C1 segment of cervical spinal cord (tissue), 14 donors: Measurements from ENCODE around the gene UNC13C.
A peak's percentile ranks its signal among the peaks of the same experiment; 100 is the strongest.

Source experiments
- DNase-seq, 14 donors: peaks; one replicate each; lab custom pipeline; 2025; lab: John Stamatoyannopoulos, UW

UNC13C gene

GRCh38 chr15:54017959-54018358, 39.7 kb downstream of the UNC13C start:
- DNase-seq = peak in 4 of 14 donors; percentile 1 to 99 (median 28)

DNA sequence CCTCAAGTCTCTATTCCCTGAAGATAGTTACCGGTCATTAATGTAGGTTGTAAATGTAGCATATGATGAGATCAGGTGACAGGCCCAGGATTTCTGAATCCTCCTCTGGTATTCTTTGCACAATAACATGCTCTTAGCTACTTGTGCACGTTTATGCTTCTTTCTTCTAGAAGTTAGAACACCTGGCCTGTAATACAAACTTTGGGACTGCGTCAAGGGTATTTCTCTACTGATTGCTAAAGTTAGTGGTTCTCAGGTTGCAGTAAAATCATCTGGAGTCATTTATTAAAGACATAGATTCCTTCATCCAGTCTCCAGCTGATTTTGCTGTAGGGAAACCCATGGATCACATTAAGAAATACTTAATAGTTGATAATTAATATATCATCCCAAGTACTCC, 48.0 kb downstream of the UNC13C start:
- DNase-seq = no peak

GRCh38 chr15:54026891-54027290, 48.6 kb downstream of the UNC13C start:
- no peak for DNase-seq

DNA sequence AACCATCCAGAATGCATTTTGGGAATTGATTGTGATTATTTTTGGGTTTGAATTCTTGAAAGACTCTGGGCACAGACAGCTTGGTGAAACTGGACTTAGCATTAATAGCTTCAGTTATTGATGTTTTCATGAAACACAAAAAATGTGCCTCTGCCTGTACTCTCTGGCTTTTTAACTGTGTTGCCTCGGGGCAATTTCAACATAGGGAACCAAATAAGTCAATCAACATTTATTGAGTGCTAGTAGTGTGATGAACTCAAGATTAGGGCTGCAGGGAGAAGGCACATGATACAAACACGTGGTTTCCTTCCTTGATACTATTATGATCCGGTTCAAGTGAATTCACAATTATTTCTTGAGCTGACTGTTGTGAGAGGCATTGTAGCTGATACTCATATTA, 50.8 kb downstream of the UNC13C start:
- no peak for DNase-seq

- DNase-seq = no peak
These were observed 53.8 kb downstream of the UNC13C start for GRCh38 chr15:54032066-54032465.

DNA sequence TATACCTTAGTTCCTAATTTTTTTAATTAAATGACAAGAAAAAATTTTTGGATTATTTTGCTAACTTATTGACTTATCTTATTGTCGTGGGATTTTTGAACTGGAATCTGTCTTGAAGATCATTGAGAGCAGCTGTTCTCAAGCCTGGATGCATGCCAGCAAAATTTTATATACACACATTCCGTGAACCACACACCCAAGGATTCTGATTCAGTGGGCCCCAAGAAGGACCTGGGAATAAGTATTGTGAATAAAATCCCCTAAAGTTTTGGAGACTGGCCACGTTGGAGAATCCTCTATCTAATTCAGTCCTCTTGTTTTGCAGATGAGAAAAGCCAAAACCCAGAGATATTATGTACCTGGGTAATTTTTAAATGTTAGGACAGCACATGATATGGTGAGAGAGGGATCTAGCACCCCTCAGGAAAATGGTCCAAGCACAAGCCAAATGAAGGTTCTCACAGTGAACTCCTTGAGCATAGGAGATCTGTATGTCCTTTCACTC, 55.2 kb downstream of the UNC13C start:
- no peak for DNase-seq

DNA sequence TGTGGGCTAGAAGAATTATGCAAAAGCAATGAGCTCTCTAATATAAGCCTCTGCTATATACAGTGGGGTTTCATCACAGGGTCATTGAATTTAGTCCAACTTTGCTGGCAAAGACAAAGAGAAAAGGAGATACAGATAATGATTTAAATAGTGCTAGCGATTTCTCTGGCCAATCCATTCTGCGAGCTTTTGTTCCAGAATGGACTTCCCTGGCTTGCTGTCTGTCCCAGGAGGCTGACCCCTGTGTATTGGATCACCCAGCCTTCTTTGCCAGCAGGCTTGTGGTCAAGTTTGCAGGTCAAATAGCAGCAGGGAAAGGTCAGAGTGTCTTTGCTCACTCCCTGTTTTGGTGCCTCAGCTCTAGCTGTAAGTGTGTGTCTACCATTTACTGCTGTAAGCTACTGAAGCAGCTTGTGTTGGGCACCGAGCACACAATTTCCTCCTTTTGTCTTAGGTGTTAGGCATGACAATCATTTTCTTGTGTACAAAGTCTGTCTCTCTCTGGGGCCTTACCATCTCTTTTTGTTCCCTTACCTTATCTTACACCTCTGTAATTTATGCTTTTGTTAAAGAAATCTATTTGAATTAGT, 55.7 kb downstream of the UNC13C start:
- no peak for DNase-seq

DNA sequence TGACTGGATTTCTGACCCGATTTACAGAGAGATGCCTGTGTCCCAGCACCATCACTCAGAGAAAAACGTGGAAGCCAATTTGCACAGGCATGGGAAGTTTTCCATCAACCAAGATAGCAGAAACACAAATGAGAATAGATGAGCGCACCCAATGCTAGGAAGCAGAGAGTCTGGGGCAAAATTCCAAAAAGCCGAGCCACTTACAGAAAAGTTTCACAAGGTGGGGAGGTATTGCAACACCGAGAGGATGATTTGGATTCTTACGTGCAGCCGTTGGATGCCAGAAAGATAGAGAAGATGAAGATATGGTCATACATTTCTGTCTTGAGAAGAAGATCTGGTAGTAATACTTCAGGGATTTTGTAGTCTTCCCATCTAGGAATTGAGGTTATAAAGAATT, 57.4 kb downstream of the UNC13C start:
- no peak for DNase-seq

GRCh38 chr15:54045397-54045796, 67.2 kb downstream of the UNC13C start:
- DNase-seq = no peak

GRCh38 chr15:54046093-54046492, 67.9 kb downstream of the UNC13C start:
- DNase-seq = no peak

GRCh38 chr15:54064365-54064764, 86.1 kb downstream of the UNC13C start:
- peak in 1 of 14 donors; percentile 38 for DNase-seq

GRCh38 chr15:54066403-54066802, 88.2 kb downstream of the UNC13C start:
- peak in 1 of 14 donors; percentile 21 for DNase-seq

GRCh38 chr15:54082836-54083492, 104.7 kb downstream of the UNC13C start:
- DNase-seq = no peak

- no peak for DNase-seq
These were observed 105.3 kb downstream of the UNC13C start for GRCh38 chr15:54083501-54083900.

DNA sequence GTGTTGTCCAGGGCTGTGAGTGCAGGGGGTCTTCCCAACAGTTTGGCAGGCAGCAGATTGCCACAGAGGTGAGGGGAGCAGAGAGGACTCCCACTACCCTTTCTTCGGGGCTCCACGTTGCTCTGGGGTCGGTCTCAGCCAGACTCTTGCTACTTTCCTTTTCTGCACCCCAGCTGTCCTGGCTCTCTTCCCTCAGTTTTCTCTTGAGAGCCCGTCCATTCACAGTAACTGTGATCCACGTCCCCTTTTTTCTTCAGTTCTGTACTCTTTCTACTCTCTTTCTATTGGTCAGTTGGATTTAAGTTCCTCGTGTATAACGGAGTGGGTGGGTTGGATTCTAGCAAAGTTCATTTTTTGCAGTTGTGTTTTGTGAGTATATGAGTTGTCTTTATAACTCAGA, 105.8 kb downstream of the UNC13C start:
- no peak for DNase-seq

DNA sequence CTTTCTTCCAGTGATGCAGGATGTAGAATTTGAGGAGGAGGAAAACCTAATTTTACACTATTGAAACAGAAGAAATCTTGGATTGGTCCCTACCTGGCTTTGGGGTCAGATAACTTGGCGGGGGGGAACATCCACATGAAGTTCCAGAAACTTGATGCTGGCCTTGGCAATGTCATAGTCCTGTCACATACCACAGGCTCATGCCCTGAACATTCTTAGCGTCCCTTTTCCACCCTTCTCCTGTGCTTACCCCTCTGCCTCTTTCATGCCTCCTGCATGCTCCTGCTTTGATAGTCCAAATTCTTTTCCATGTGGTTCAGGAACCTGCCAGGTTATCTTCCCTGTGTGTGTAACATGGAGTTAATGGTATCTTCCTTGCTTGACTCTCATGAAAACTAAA, 110.6 kb downstream of the UNC13C start:
- peak in 1 of 14 donors; percentile 35 for DNase-seq

- DNase-seq = peak in 1 of 14 donors; percentile 76
These were observed 111.5 kb downstream of the UNC13C start for GRCh38 chr15:54089776-54090175.

DNA sequence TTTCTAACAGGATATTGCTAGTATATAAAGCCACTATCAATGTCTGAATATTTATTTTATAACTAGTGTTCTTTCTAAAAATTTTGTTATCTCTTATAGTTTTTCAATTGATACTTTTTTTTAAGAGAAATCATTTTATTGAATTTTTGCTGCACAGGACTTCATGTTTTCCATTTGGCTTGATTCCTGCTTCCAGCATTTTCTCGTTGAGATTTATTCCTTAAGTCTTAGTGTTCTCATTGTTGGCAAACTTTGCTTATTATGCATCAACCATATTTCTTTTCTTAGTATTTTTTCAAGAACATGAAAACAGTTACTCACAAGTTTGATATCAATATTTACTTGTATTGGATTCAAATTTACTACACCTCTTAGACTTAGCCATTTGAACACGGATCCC, 113.4 kb downstream of the UNC13C start:
- no peak for DNase-seq

GRCh38 chr15:54094661-54095060, 116.4 kb downstream of the UNC13C start:
- DNase-seq = peak in 1 of 14 donors; percentile 51

- no peak for DNase-seq
These were observed 118.8 kb downstream of the UNC13C start for GRCh38 chr15:54097019-54097418.

DNA sequence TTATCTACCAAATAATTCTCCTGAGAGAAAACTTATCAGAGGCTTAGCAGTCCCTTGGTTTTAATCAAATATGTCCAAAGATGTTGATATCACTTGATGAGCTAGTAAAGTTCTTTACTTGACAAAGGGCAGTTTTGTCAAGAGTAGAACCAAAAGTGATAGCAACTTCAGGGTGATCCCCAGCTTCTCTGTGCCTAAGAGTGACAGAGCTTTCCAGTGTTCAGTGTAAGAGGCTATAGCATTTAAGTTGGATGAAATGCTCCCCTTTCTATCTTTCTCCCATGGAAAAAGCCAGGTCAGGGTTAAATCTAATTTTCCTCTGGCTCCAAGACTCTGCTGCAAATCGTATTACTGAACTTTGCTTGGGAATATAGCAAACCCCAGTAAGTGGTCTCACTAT, 120.8 kb downstream of the UNC13C start:
- no peak for DNase-seq

GRCh38 chr15:54101664-54102270, 123.5 kb downstream of the UNC13C start:
- DNase-seq = no peak

GRCh38 chr15:54102704-54103103, 124.5 kb downstream of the UNC13C start:
- no peak for DNase-seq
